IMR-90 (cell line): ENCODE data around the gene SEMA5A.
A peak's percentile ranks its signal among the peaks of the same experiment; 100 is the strongest.

Experiments
- BHLHE40 ChIP-seq: fragments of 150-350 bp; IDR thresholded peaks from 2 replicates; pipeline ENCODE4 v1.6.1; 2016; ENCODE audit warnings: mild to moderate bottlenecking, low read depth, low read length
- CEBPB ChIP-seq: IDR thresholded peaks from 2 replicates; pipeline ENCODE4 v1.6.1; 2012; ENCODE audit warnings: low read depth, low read length, improper control_type of control experiment
- CHD1 ChIP-seq: IDR thresholded peaks from 2 replicates; pipeline ENCODE4 v1.6.1; 2012; ENCODE audit warnings: low read depth, low read length, improper control_type of control experiment
- CTCF ChIP-seq: conservative IDR thresholded peaks from 2 replicates; pipeline ENCODE4 v1.5.1; 2012; ENCODE audit warnings: mild to moderate bottlenecking, low read depth, low read length, improper control_type of control experiment
- MAFK ChIP-seq: IDR thresholded peaks from 2 replicates; pipeline ENCODE4 v1.6.1; 2012; ENCODE audit warnings: low read depth, low read length, improper control_type of control experiment
- MAZ ChIP-seq: IDR thresholded peaks from 2 replicates; pipeline ENCODE4 v1.6.1; 2012; ENCODE audit warnings: low read depth, mild to moderate bottlenecking, low read length, improper control_type of control experiment, moderate library complexity, borderline replicate concordance
- NFE2L2 ChIP-seq: fragments of 150-350 bp; IDR thresholded peaks from 2 replicates; pipeline ENCODE4 v1.6.1; 2016; ENCODE audit warnings: low read depth, mild to moderate bottlenecking, low read length
- POLR2A ChIP-seq: IDR thresholded peaks from 2 replicates; pipeline ENCODE4 v1.6.1; 2012; ENCODE audit warnings: mild to moderate bottlenecking, low read depth, low read length
- RAD21 ChIP-seq: IDR thresholded peaks from 2 replicates; pipeline ENCODE4 v1.6.1; 2012; ENCODE audit warnings: low read length, improper control_type of control experiment
- RFX5 ChIP-seq: IDR thresholded peaks from 2 replicates; pipeline ENCODE4 v1.8.0; 2012; ENCODE audit warnings: low read depth, mild to moderate bottlenecking, low read length, moderate library complexity
- SMC3 ChIP-seq: fragments of 150-350 bp; IDR thresholded peaks from 2 replicates; pipeline ENCODE4 v1.6.1; 2016; ENCODE audit warnings: low read depth, mild to moderate bottlenecking, antibody characterized with exemption, low read length, moderate library complexity
- TF ChIP-seq, protein P1 (sequence below): fragments of 150-350 bp; IDR thresholded peaks from 2 replicates; pipeline ENCODE4 v1.6.1; 2017; ENCODE audit warnings: mild to moderate bottlenecking, antibody characterized with exemption, low read length, low read depth

- TF ChIP-seq CTCF, result no peak
- no peak for TF ChIP-seq SMC3
- no peak for TF ChIP-seq RAD21
- TF ChIP-seq CEBPB, result peak; percentile 43; the same call in 1 of the 2 replicates
- no peak for TF ChIP-seq RFX5
- TF ChIP-seq POLR2A, result no peak
- TF ChIP-seq, protein P1, sequence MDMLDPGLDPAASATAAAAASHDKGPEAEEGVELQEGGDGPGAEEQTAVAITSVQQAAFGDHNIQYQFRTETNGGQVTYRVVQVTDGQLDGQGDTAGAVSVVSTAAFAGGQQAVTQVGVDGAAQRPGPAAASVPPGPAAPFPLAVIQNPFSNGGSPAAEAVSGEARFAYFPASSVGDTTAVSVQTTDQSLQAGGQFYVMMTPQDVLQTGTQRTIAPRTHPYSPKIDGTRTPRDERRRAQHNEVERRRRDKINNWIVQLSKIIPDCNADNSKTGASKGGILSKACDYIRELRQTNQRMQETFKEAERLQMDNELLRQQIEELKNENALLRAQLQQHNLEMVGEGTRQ, result no peak
- no peak for TF ChIP-seq BHLHE40
- no peak for TF ChIP-seq MAZ
- TF ChIP-seq CHD1, result no peak
- TF ChIP-seq MAFK, result no peak
- TF ChIP-seq NFE2L2, result no peak
These were observed 306.8 kb downstream of the SEMA5A start for GRCh38 chr5:9239071-9239470.
